OCI-LY3 (cell line): Measurements from ENCODE around the gene GYPB.
"Not testable (repeated sequence)": the region's sequence is repeated elsewhere in the genome, so short reads cannot be mapped to it uniquely, and the experiment has no call there.

Experiments
- H2AFZ ChIP-seq: fragments of 200-600, 300-600 bp; shearing (Covaris generic); 2 replicates; pipeline ENCODE4 v1.6.0; 2014; ENCODE audit warnings: antibody characterized with exemption, low read depth, low read length
- H3K27ac ChIP-seq: fragments of 200-600, 300-600 bp; sonication (generic); 2 replicates; pipeline ENCODE4 v1.5.1; 2014; ENCODE audit warnings: mild to moderate bottlenecking, low read length, moderate library complexity, mixed read lengths
- H3K27me3 ChIP-seq: fragments of 200-600, 300-600 bp; sonication (generic); 2 replicates; pipeline ENCODE4 v1.6.1; 2014; ENCODE audit warnings: low read depth, low read length, mixed read lengths
- H3K36me3 ChIP-seq: fragments of 200-600, 300-600 bp; sonication (generic); replicated peaks from 2 replicates; pipeline ENCODE3; 2014; ENCODE audit warnings: low read depth, low read length, mixed read lengths
- H3K4me1 ChIP-seq: fragments of 300-600, 200-600 bp; sonication (generic); 2 replicates; pipeline ENCODE4 v1.6.1; 2014; ENCODE audit warnings: low read length, mixed read lengths
- H3K4me2 ChIP-seq: fragments of 200-600, 300-600 bp; sonication (generic); 2 replicates; pipeline ENCODE4 v1.6.1; 2014; ENCODE audit warnings: low read length, mixed read lengths
- H3K4me3 ChIP-seq: fragments of 300-600, 200-600 bp; sonication (generic); 2 replicates; pipeline ENCODE4 v1.5.1; 2014; ENCODE audit warnings: antibody characterized with exemption, mild to moderate bottlenecking, low read length, moderate library complexity
- H3K79me2 ChIP-seq: fragments of 300-600, 200-600 bp; shearing (Covaris generic); 2 replicates; pipeline ENCODE4 v1.6.1; 2014; ENCODE audit warnings: mild to moderate bottlenecking, low read length, mixed read lengths
- H3K9ac ChIP-seq: fragments of 300-600, 200-600 bp; shearing (Covaris generic); 2 replicates; pipeline ENCODE4 v1.6.0; 2014; ENCODE audit warnings: mild to moderate bottlenecking, low read length, moderate library complexity
- H3K9me3 ChIP-seq: fragments of 200-600, 300-600 bp; shearing (Covaris generic); 2 replicates; pipeline ENCODE4 v1.6.1; 2014; ENCODE audit warnings: low read length, mixed read lengths; ENCODE audit not compliant: insufficient read depth
- H4K20me1 ChIP-seq: fragments of 200-600, 300-600 bp; sonication (generic); 2 replicates; pipeline ENCODE4 v1.6.1; 2016; ENCODE audit warnings: low read length, mixed read lengths; ENCODE audit not compliant: insufficient read depth

Gene GYPB

GRCh38 chr4:144006200-144006803 lies 12.9 kb downstream of the GYPB start:
- not testable (repeated sequence) for H3K36me3 ChIP-seq, H3K79me2 ChIP-seq, H3K9ac ChIP-seq, H3K9me3 ChIP-seq, H4K20me1 ChIP-seq, H3K27me3 ChIP-seq, H3K4me1 ChIP-seq, H3K4me3 ChIP-seq, H3K27ac ChIP-seq, H2AFZ ChIP-seq, H3K4me2 ChIP-seq

DNA sequence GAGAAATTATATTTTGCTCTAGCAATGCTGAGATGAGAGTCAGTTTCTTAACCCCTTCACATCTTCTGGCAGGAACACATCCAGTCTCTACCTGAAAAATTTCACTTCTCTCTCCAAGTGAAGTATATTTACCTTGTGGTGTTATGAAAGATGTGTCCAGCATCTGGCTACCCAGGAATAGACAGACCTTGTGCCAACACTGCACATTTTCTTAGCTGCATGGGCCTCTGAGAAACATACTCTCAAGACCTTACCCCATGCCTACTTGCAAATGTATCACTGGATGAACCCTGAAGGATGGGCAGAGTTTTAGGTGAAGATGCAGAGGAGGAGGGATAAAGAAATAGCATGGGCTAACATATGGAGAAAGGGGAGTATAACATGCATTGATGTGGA lies 13.6 kb downstream of the GYPB start:
- H2AFZ ChIP-seq, H3K9me3 ChIP-seq, H4K20me1 ChIP-seq, H3K9ac ChIP-seq, H3K4me3 ChIP-seq, H3K27ac ChIP-seq, H3K36me3 ChIP-seq, H3K4me2 ChIP-seq, H3K27me3 ChIP-seq, H3K79me2 ChIP-seq, H3K4me1 ChIP-seq: not testable (repeated sequence)

DNA sequence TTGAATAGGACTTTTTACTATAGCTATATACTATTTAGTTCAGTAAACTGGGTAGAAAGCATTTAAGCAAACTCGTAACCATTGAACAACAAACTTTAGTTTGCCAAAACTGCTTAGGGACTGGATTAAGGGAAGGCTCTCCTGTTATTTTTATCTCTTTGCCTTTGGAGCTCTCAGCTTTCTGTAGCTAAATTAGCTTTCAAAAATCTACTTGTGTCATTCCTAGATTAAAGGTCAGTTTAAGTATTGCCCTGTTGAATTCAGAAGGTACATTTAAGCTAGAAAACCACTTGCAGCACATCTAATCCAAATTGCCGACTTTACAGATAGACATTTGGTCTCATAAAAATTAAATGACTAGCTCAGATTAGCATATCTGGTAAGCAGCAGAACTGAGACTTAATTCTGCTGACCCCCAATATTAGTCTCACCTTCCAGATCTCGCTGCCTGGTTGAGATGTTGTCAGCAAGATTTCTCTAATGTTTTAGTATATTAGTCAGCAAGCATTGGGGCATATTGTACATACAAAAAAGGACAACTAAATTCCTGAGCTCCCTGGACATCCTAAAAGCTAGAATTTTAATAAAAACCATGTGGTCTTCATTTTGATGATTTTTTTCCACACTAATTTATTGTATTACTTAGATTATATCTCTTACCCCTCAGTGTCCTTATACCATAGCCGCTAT lies 14.2 kb downstream of the GYPB start:
- H3K79me2 ChIP-seq, H3K27me3 ChIP-seq, H3K4me2 ChIP-seq, H2AFZ ChIP-seq, H4K20me1 ChIP-seq, H3K36me3 ChIP-seq, H3K9me3 ChIP-seq, H3K4me1 ChIP-seq, H3K4me3 ChIP-seq, H3K27ac ChIP-seq, H3K9ac ChIP-seq: not testable (repeated sequence)

GRCh38 chr4:144003890-144004265 lies 15.3 kb downstream of the GYPB start:
- not testable (repeated sequence) for H3K4me1 ChIP-seq, H3K27me3 ChIP-seq, H3K36me3 ChIP-seq, H3K79me2 ChIP-seq, H3K27ac ChIP-seq, H2AFZ ChIP-seq, H4K20me1 ChIP-seq, H3K4me3 ChIP-seq, H3K9ac ChIP-seq, H3K4me2 ChIP-seq, H3K9me3 ChIP-seq

GRCh38 chr4:144003205-144003889 lies 15.8 kb downstream of the GYPB start:
- not testable (repeated sequence) for H3K9ac ChIP-seq, H4K20me1 ChIP-seq

DNA sequence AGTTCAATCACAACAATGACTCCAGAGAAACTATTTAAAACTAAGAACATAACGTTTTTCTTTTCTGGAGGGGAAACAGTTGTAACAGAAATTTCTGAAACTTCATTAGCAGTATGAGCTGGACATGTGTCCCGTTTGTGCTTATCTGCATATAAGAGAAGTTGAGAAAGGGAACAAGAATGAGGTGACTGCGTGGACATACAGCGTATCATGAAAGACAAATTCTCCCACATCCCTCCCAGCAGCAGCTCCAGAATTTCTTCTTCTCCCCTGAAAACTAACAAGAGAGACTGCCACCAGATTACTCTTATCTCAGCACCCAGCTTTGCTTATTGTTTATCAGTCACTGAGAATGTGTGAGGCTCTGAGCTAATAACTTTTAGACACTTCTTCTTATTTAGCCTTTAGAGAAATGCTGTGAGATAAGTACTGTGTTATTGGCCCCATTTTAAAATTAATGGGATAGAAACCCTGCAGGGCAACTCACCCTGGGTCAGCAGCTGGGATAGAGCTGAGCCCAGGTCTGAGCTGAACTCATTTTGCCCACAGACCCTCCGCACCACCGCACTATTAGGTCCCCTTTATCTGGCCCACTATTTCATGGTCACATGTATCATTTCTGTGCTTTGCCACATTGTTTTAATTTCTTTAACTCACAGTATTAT lies 18.7 kb downstream of the GYPB start:
- not testable (repeated sequence) for H3K79me2 ChIP-seq, H3K27ac ChIP-seq, H3K4me1 ChIP-seq, H2AFZ ChIP-seq, H3K9me3 ChIP-seq, H3K4me3 ChIP-seq, H3K36me3 ChIP-seq, H3K4me2 ChIP-seq, H4K20me1 ChIP-seq, H3K27me3 ChIP-seq, H3K9ac ChIP-seq

More at GRCh38 chr4:144003205-144003889, 15.8 kb downstream of the GYPB start:
- not testable (repeated sequence) for H3K79me2 ChIP-seq, H3K36me3 ChIP-seq, H3K4me1 ChIP-seq, H3K9me3 ChIP-seq, H3K27me3 ChIP-seq, H2AFZ ChIP-seq, H3K4me2 ChIP-seq, H3K27ac ChIP-seq, H3K4me3 ChIP-seq

DNA sequence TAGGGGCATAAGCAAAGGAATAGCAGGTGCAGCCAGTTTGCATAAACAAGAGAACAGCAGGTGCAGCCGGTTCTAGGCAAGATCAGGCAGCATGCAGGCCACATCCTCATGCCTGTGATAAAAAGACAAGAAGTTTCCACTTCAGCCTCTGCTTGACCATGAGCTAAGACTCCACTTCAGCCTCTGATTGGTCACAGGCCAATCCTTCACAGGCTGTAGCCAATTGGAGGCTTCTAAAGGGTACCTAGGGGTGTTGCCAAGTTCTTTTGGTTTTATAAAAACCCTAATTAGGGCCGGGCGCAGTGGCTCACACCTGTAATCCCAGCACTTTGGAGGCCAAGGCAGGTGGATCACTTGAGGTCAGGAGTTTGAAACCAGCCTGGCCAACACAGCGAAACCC lies 23.0 kb downstream of the GYPB start:
- H3K27me3 ChIP-seq: not testable (repeated sequence)

GRCh38 chr4:143991761-143992160 lies 27.4 kb downstream of the GYPB start:
- not testable (repeated sequence) for H3K36me3 ChIP-seq, H4K20me1 ChIP-seq, H3K4me2 ChIP-seq, H3K9ac ChIP-seq, H2AFZ ChIP-seq, H3K79me2 ChIP-seq, H3K4me1 ChIP-seq, H3K27ac ChIP-seq, H3K27me3 ChIP-seq, H3K4me3 ChIP-seq, H3K9me3 ChIP-seq

More for the DNA sequence above, 23.0 kb downstream of the GYPB start:
- H3K27ac ChIP-seq, H3K9me3 ChIP-seq, H3K4me3 ChIP-seq, H3K79me2 ChIP-seq, H3K4me2 ChIP-seq, H4K20me1 ChIP-seq, H3K36me3 ChIP-seq, H3K4me1 ChIP-seq, H2AFZ ChIP-seq, H3K9ac ChIP-seq: not testable (repeated sequence)

GRCh38 chr4:143990717-143991116 lies 28.5 kb downstream of the GYPB start:
- not testable (repeated sequence) for H3K4me3 ChIP-seq, H3K36me3 ChIP-seq, H3K27ac ChIP-seq, H3K27me3 ChIP-seq, H3K4me2 ChIP-seq, H3K79me2 ChIP-seq, H3K9ac ChIP-seq, H2AFZ ChIP-seq, H3K4me1 ChIP-seq, H3K9me3 ChIP-seq, H4K20me1 ChIP-seq
